GM19043 (cell line): ENCODE results near the gene YEATS2.
"Not testable (repeated sequence)": the region's sequence is repeated elsewhere in the genome, so short reads cannot be mapped to it uniquely, and the experiment has no call there.

Source experiments
- ATAC-seq: cut with Tn5 transposase; IDR thresholded peaks from one replicate; pipeline ENCODE4 v1.9.1; 2021; ENCODE audit warnings: low read depth; ENCODE audit not compliant: unreplicated experiment

The YEATS2 gene

GRCh38 chr3:183711516-183711915, 13.9 kb downstream of the YEATS2 start:
- no peak for ATAC-seq

GRCh38 chr3:183714622-183715021, 17.0 kb downstream of the YEATS2 start:
- no peak for ATAC-seq

GRCh38 chr3:183718012-183718411, 20.4 kb downstream of the YEATS2 start:
- ATAC-seq, result no peak

- no peak for ATAC-seq
Observed at GRCh38 chr3:183725387-183725786, 27.8 kb downstream of the YEATS2 start.

- ATAC-seq, result no peak
Observed at GRCh38 chr3:183728204-183728603, 30.6 kb downstream of the YEATS2 start.

GRCh38 chr3:183730361-183730760, 32.8 kb downstream of the YEATS2 start:
- no peak for ATAC-seq

- ATAC-seq, result no peak
Observed at GRCh38 chr3:183731611-183732010, 34.0 kb downstream of the YEATS2 start.

GRCh38 chr3:183733553-183733952, 36.0 kb downstream of the YEATS2 start:
- no peak for ATAC-seq

GRCh38 chr3:183734750-183735494, 37.3 kb downstream of the YEATS2 start:
- ATAC-seq, result no peak

GRCh38 chr3:183737116-183737515, 39.5 kb downstream of the YEATS2 start:
- ATAC-seq, result no peak

- not testable (repeated sequence) for ATAC-seq
Observed at GRCh38 chr3:183740154-183740553, 42.6 kb downstream of the YEATS2 start.

- no peak for ATAC-seq
Observed at GRCh38 chr3:183743231-183743630, 45.6 kb downstream of the YEATS2 start.

GRCh38 chr3:183745300-183746098, 47.9 kb downstream of the YEATS2 start:
- ATAC-seq, result no peak

GRCh38 chr3:183754052-183754451, 56.5 kb downstream of the YEATS2 start:
- ATAC-seq, result no peak

- no peak for ATAC-seq
Observed at GRCh38 chr3:183762304-183762703, 64.7 kb downstream of the YEATS2 start.

GRCh38 chr3:183764847-183765731, 67.5 kb downstream of the YEATS2 start:
- ATAC-seq, result no peak

- no peak for ATAC-seq
Observed at GRCh38 chr3:183766107-183766506, 68.5 kb downstream of the YEATS2 start.

GRCh38 chr3:183766745-183767606, 69.4 kb downstream of the YEATS2 start:
- no peak for ATAC-seq

- no peak for ATAC-seq
Observed at GRCh38 chr3:183768114-183768513, 70.5 kb downstream of the YEATS2 start.

GRCh38 chr3:183769453-183769852, 71.9 kb downstream of the YEATS2 start:
- no peak for ATAC-seq
